HG02588 (cell line): ENCODE measurements around the gene PDHA1.

ENCODE experiments used
- ATAC-seq: cut with Tn5 transposase; IDR thresholded peaks from one replicate; pipeline ENCODE4 v1.9.1; 2021; ENCODE audit warnings: mild to moderate bottlenecking, moderate library complexity; ENCODE audit not compliant: unreplicated experiment

PDHA1 gene

DNA sequence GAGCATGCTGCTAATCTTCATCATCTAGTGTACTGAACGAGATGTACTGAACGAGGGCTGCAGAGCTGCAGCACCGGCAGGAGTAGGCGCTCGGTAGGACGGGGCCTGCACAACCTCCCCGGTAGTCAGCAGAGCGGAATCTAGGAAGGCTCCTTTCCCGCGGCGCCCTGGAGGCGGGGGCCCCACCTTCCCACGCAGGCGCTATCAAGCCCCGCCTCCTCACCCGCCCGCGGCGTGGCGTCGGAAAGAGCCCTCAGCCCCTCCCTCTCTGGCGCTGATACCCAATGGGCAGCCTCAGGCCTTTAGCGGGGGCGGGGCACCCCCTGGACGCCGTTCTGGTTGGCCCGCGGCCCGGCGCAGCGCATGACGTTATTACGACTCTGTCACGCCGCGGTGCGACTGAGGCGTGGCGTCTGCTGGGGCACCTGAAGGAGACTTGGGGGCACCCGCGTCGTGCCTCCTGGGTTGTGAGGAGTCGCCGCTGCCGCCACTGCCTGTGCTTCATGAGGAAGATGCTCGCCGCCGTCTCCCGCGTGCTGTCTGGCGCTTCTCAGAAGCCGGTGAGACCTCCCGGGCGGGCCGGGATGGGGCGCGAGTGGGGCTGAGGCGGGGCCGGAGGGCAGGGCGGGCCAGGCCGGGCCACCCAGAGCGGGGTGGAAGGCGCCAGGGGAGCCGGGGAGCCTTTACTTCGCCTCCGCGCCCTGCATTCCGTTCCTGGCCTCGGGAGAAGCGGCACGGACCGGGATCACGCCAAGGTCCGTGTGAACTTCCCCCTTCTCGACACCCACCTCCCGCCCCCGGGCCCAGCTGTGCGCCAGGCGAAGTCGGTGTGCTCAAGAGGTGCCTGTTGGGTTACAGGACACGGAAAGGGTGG is at the start of gene PDHA1:
Gene PDHA1, plus strand, starts transcription at position 393 of the 874 bp plus-strand sequence. Its CDS starts 111 bp downstream, at position 504.
- ATAC-seq = peak; percentile 98

DNA sequence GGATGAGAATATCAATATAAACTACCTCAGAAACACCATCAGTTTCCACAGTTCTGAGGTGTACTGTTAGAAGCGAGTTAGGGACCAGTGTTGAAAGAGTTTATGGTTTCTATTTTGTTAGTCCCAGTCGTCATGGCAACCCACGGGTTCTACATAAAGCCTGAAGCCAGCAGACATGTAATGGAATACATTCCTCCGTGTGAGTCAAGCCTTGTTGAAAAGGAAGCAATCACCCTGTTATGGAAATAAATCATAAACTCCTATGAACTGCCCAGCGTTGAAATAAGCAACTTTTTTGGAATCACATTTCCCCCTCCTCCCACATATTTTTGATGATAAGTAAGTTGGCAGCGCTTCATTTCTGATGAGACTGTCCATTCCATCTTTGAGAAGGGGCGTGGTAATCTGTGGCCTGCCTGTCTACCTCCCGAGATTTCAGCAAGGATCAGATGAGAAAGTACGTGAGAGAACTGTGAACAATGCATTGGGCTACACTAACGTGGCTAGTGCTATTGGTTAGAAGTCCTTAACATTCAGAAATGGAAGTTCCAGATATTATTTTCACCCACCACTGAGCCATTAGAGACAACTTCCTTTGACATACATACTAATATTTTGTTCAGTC is 40.4 kb upstream of the PDHA1 start:
- ATAC-seq = no peak

DNA sequence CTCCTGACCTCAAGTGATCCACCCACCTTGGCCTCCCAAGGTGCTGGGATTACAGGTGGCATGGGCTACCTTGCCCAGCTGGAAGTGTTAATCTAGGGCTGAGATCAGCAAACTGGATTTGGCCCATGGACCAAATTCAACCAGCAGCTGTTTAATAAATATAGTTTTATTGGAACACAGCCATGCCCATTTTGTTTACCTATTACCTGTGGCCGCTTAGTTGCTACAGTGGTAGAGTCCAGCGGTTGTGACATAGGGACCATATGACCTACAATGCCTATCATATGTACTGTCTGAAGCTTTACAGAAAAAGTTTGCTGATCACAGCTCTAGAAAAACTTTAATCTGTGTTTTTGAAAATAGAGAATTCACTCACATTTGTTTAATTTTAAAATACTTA is 17.2 kb upstream of the PDHA1 start:
- no peak for ATAC-seq

DNA sequence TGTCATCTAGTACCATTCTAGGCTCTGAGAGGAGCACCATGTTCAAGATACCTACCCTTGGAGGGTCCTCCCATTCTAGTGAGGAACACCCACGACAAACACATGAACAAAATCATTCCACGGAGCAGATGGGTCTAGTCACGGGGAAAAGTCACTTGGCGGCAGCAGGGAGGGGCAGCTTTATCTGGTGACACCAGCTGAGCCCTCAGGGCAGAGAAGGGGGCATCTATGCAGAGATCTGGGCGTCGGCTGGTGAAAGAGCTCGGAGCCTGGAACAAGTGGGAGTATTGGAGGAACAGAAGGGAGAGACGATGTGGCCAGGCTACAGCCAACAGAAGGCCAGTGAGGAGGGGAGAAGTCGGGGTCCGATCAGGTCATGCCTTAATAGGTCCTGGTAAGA is 11.9 kb upstream of the PDHA1 start:
- no peak for ATAC-seq

DNA sequence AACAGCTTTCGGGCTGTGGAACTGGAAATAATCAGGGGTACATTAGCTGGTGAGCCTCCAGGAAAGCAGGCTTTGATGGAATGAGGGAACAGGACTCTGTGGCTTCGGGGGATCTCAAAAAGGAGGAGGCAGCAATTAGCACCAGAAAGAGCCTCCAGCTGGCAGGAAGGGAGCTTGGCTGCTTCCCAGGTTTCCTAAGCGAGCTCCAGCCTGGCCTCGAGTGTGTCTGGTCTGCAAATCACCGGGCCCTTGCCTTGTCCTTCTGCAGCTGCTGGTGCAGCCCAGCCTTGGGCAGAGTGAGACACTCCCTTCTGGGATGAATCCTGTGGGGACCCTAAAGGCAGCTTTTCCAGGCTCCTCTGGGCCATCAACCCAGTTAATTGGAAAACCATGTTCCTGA is 10.7 kb upstream of the PDHA1 start:
- no peak for ATAC-seq

DNA sequence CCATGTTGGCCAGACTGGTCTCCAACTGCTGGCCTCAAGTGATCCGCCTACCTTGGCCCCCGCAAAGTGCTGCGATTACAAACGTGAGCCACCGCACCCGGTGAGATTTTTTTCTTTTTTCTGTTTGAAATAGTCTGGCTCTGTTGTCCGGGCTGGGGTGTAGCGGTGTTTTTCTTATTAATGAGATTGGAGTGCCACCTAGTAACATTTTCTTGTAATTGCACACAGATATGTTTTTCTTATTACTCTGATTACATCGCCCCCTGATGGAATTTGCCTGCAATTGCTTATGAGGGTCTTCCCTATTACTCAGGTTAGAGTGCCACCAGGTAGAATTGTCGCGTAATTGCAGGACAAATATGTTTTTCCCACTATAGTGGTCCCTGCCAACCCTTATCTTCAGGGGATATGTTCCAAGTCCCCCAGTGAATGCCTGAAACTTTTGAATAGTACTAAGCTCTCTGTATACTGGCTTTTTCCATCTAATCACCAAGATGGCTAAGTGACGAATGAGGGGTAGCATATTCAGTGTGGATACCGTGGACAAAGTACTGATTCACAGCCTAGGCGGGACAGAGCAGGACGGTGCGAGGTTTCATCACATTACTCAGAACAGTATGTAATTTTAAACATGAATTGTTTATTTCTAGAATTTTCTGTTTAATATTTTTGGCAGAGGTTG is 8.6 kb upstream of the PDHA1 start:
- ATAC-seq = no peak

DNA sequence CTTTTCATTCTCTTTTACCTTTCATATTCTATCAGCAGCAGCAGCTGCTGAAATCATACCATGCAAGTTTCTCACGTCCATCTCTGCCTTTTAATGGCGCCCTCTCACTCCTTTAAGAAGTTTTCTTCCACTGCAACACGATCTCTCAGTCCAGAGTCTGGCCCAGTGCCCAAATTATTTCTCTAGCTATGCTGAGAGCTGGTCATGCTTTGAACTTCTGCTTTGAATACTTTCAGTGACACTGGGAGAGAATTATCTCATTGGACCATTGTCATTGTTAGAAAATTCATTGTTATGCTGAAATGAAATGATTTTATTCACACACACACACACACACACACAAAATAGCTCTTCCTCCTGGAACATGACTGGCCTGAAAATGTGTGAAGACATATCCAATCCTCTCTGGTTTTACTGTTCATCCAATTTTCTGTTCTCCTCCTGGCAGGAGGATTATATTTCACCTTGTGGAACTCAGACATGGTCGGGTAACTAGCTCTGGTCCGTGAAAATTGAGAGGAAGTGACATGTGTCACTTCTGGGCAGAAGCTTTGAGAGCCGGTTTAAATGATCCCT is 1.3 kb upstream of the PDHA1 start:
- ATAC-seq = no peak

DNA sequence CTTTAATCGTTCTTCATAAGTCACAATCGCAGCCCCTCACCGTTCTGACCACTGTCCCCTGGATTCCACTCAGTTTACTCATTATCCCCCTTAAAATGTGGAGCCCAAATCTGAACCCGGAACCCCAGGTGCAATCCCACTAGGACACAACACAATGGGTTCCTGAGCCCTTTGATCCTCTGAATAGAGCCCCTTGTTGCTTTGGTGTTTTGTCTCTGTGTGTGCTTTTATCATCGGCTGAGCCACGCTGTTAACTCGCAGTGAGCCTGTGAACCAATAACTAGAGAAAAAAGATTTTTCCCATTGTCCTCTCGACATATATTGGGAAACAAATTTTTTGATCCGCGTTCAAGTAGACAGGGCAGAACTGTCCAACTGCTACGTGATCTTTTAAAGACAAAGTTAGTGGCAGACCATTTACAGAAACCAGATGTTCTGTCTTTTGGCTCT is 617 bp upstream of the PDHA1 start:
- ATAC-seq = no peak

DNA sequence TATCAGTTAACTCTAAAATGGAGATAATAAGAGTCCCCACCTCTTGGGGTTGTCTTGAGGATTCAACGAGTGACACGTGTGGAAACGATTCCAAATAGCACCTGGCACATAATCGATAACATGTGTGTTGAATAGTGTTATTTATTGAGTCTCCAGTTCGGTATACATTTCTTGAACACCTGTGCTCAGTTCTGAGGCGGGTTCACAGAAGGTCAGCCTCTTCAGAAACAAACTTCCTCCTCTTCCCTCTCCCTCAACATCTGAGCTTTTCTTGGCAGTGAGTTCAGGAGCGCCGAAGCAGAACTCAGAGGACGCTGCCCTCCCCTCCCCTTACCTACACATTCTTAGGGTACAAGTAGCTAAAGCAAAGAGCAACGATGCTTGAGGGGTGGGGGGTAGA is 934 bp downstream of the PDHA1 start:
- ATAC-seq = no peak

DNA sequence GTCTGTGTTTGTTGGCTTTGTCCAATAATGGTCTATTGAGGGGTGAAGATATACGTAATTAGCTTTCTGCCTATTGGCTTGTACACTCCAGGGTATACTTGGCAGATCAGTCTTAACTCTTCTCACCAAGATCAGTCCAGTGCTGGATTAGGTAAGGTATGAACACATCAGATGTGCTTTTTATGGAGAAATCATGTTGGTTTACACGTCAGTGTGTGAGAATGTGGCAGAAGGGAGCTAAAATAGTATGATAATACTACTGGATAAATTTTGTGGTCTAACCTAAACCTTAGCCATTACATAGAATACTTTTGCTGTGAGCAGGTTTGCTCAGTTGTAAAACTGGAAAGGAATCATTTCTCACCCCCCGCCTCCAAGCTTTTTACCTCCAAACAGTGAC is 4.2 kb downstream of the PDHA1 start:
- no peak for ATAC-seq

DNA sequence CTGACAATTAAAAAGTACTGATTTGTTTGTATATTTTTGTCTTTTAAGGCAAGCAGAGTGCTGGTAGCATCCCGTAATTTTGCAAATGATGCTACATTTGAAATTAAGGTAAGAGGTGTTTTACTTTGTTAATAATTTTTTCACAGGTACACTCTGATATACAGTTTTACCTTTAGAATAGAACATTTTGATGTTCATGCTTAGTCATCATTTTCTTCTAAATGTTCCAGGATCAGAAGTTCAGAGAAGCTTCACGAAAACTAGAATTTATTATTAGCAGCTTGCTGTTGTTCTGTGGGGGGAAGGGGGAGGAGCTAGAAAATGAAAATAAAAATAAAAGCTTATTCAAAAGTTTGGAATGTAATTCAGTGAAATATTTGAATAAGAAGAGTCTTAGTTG is 5.5 kb downstream of the PDHA1 start:
- ATAC-seq = no peak

DNA sequence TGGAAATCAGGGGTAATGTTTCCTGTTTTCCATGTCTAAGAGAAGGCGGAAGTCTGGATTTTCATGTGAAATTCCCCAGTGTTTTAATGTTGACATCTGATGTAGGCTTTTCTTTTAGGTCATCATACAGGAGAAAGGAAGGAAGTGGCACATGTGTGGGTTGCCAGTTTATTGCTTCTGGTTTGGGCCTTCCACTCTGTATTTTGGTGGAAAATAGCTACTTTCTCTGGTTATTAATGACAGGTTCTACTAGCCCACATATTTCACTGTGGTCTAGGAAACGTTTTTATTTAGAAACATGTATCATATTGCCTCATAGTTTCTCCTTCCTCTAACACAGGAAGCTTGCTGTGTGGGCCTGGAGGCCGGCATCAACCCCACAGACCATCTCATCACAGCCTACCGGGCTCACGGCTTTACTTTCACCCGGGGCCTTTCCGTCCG is 7.2 kb downstream of the PDHA1 start:
- peak; percentile 86 for ATAC-seq

DNA sequence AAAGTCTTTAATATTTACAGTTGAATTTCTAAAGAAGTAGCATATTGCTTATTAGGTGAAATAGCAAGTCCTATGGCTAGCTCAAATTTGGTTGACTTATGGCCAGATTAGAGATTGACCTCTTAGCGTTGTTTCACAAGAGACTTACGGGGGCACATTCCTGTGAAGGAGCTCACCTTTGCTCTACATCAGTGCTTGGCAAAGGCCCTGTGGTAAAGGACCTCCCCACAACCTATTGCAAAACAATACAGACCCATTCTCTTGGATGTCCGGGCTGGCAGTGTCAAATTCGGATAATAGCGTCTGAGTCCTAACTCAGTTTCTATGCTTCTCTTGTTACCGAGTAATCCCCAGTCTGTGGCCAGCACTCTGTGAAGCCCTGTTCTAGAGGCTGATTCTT is 10.9 kb downstream of the PDHA1 start:
- ATAC-seq = no peak

DNA sequence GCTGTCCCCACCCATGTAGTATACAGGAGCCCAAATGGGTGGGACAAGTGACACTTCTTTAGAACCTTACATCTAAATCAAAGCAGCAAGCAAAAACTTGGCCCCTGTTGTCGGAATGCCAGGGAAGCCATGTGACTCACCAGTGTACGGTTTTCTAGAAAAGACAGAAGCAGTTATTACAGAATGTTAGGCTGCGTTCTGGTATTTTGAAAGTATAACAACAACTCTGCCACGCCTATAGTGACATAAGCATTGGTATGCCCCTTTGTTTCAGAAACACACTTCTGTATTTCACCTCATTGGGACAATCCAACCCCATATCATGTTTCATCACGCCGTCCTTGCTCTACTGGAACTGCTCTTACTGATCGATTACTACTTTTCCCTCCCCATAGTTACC is 14.8 kb downstream of the PDHA1 start:
- ATAC-seq = no peak

DNA sequence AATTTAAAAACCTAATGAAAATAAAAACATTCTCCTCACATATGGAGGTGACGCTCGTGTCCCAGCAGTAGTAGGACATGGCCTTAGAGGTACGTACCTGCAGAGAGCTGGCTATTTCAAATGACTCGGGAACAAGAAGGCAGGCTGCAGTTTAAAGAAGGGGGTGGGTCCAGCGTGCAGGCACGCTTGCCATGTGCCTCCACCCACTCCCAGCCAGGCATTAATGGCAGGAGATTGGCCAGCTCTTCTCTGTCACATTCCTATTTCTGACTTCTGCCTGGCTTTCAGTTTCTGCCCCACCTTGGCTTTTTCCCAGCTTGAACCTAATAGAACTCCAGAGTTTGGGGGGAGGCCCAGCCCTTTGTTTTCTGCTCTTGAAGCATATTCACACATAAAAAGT is 17.2 kb downstream of the PDHA1 start:
- no peak for ATAC-seq

DNA sequence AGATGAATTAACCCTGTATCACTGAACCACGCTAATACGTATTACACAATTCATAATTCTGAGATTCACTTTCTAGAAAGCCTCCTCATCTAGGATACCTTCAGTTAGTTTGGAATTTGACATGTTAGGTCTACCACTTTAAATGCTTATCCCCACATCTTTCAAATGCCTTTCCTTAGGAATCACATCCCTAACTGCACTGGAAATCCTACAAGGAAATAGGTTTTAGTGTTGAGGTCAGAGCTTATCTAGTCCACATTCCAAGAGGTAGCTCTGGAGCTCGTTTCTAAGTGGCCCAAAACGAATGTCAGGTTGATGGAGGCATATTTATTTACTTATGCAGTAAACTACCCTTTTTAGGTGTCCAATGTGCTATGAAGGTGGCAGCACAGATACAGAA is 18.0 kb downstream of the PDHA1 start:
- ATAC-seq = no peak

DNA sequence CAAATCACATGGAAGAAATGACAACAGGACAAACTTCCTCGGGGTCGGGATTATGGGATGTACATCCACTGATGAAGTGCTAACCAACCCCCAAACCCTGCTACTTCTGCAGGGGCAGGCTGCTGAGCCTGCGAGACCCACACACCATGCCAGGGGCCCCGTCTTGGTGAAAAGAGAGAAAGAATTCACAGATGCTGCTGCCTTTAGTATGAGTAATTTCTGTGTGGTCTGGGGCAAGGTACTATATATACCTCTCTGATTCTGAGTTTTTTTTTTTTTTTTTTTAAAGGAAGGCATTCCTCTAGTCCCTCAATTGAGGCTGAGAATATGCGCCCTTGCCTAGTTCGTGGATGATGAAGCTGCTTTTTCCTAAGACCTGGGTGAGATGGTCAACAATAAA is 24.8 kb downstream of the PDHA1 start:
- no peak for ATAC-seq

DNA sequence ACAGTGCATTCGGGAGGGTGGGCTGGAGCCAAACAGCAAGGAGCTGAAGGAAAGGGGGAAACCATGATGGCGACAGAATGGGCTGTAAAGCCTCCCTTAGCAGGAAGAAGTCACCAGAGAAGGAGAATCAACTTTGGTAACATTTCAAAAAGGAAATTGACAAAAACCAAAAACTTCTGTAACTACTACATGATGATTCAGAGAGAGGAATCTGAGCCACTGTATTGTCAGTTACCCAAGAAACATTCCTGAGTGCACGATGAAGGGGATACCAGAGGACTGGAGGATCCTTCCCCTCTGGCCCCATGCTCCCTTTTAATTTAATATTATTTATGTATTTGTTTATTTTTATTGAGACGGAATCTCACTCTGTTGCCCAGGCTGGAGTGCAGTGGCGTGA is 26.3 kb downstream of the PDHA1 start:
- no peak for ATAC-seq

DNA sequence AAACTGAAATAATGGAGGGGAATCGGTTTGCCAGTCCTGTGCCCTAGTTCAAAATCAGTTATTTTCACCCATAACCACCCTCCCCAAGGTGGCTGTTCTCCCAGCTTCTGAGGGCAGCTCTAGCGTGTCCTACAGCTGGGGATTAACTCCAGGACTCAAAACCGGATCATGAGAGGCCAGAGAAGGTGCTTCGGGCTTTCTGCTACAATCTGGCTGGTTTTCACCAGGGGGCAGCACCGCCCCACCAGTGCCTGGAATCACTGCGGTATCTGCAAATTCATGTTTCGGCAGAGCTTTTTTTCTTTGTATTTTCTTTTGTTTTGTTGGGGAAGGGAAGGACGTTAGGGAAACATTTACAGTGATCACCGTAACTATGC is 28.4 kb downstream of the PDHA1 start:
- ATAC-seq = peak; percentile 76

DNA sequence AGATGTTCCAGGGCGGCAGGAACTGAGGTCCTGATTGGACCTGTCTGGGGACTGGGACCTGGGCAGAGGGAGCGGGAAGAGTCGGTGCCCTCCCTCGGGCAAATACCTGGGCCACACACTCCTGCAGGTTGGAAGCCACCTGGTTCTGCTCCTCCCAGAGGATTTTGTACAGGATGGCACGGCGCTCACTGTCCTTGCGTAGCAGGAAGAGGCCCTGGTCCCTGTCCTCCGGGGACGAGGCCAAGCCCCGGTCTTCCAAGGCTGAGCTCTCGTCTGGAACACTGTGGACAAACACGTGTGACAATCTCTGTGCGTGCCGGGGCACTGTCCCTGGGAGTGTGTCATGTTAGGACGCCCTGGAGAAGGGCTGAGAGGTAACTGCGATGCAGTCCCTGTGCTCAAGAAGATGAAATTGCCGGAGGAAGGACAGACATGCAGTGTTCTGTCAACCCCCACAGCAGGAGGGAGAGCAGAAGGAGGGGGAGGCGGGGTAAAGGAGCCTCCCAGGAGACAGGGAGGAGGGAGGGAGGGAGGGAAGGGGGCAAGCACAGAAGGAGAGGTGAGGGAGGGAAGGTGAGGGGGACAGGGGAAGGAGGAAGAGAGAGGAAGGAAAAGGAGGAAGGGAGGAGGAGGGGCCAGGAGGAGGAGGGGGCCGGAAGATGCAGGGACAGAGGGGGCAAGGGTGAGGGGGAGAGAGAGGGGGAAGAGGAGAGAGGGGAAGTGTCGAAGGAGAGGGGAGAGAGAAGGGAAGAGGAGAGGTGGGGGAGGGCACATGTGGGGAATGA is 29.0 kb downstream of the PDHA1 start:
- ATAC-seq = peak; percentile 24
